ENCODE results near the gene DIABLO.
"Not testable (repeated sequence)": the region's sequence is repeated elsewhere in the genome, so short reads cannot be mapped to it uniquely, and the experiment has no call there.

DIABLO gene

DNA sequence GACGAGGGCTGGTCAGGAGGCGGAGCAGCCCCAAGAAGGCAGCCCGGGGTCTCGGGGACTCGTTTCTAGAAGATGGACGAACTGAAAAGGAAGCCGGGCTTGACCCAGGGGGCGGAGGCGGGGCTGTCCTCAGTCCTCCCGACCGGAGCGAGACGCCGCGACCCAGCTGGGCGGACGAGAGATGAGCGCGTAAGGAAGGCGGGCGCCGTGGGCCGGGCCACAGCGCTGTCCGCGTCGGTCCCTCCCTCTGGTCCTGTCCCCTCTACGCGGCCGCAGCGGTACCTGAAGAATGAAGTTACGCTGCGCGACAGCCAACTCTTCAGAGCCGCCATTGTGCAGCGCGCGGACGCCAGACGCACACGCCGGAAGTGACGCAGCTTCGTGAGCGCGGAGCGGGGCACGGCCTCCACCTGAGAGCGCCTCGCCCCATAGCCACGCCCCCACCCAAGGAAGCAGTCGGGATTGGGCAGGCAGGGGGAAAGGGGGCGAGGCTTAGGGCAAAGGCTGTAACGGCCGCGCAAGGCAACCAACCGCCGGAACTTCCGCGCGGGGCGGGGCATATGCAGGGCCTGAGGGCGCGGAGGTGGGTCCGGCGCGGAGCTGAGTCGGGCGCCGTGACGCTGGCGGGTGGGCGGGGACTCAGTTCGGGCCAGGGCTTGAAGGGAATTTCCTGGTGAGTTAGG, at the start of gene DIABLO:
Gene DIABLO, minus strand, starts transcription at position 370 of the 683 bp plus-strand sequence. Its CDS starts 38 bp downstream, at position 332.
- peak; percentile 98 for DNase-seq (ENCODE audit: low read depth)

DNA sequence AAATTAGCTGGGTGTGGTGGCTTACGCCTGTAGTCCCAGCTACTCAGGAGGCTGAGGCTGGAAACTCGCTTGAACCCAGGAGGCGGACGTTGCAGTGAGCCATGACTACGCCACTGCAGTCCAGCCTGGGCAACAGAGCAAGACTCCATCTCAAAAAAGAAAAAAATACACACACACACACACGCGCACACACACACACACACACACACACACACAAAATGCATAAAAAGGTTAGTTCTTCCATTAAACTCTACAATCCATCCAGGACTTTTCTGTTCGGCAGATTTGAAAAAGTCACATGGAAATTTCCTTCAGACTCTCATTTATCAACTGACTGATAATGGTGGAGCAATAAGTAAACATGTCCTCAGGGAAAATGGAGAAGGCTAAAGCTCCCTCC, 49.6 kb upstream of the DIABLO start:
- DNase-seq (ENCODE audit: low read depth): no peak

DNA sequence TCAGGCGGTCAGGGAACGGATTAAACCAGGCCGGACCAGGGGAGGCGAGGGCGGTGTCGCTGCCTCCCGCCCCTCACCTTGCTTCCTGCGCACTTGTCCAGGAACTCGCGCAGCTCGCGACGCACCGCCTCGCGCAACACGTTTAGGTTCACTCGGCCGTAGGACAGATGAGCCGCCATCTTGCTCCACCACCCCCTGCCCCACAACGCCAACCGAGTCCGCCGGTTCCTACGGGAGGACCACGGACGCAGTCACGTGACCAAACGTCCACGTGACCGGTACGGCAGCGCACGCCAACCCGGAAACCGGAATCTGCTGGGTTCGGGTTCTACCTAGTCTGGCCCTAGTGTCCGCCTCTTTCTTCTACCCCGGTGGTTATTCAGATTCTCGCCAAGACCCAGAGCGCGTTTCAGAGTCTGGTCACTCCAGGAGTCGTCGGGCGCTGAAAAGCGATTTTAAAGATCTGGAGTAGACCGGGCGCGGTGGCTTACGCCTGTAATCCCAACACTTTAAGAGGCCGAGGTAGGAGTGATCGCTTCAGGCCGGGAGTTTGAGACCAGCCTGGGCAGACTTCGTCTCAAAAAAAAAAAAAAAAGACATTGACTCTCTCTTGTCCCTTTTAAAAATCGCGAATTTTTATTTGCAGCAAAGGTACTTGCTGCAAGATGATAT, 40.5 kb upstream of the DIABLO start, which contains the start of gene VPS33A:
Gene VPS33A, minus strand, starts transcription at position 265 of the 672 bp plus-strand sequence. Its CDS starts 86 bp downstream, at position 179.
- peak; percentile 80 for DNase-seq (ENCODE audit: low read depth)

DNA sequence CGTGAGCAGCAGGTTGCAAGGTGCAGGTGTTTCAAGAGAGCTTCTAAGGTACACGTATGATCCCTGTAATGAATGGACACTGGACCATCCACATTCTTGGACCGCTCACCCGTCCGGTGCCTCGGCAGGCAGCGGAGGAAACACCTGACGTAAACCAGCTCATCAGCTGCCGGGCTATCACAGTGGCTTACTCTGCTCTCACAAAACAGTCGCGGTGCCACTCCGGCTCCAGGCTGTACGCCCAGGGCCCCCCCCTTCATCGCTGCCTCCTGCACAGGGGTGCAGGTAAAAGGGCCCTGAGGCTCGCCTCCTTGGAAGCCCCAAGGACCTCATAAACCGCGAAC, 40.0 kb upstream of the DIABLO start:
- DNase-seq (ENCODE audit: low read depth): peak; percentile 18

DNA sequence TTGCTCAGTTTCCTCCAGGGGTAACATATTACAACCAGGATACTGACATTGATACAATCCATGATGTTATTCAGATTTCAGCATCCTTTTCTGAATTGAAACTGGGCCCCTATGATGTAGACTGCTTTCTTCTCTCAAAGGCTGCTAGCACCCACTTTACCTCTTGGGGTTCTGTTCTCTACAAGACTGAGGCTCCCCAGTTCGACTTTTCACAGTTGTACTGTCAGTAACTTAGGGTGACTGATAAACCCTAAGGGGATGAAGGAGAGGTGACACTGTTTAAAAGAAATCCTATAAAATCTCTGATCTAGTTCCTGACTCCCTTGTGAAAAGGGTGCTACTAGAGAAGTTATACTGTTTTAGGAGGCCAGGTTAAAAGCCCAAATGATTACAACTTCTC, 39.6 kb upstream of the DIABLO start:
- no peak for DNase-seq (ENCODE audit: low read depth)

DNA sequence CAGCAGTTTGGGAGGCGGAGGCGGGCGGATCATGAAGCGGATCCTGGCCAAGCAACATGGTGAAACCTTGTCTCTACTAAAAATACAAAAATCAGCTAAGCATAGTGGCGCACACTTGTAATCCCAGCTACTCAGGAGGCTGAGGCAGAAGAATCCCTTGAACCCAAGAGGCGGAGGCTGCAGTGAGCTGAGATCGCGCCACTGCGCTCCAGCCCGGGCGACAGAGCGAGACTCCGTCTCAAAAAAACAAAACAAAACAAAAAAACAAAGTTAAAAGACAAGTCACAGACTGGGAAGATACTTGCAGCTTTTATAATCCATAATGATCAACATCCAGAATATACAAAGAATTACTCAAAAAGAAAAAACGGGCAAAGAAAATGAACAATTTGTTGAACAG, 34.9 kb upstream of the DIABLO start:
- DNase-seq (ENCODE audit: low read depth): not testable (repeated sequence)

DNA sequence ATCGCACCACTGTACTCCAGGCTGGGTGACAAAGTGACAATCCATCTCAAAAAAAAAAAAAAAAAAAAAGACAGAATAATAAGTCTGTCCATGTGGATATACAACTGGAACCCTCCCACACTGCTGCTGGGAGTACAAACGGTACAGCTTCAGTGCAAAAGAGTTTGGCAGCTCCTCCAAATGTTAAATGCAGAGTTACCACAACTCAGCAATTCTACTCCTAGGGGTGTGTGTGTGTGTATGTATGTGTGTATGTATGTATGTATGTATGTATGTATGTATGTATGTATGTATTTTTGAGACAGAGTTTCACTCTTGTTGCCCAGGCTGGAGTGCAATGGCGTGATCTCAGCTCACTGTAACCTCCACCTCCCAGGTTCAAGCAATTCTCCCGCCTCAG, 33.1 kb upstream of the DIABLO start:
- DNase-seq (ENCODE audit: low read depth): not testable (repeated sequence)

DNA sequence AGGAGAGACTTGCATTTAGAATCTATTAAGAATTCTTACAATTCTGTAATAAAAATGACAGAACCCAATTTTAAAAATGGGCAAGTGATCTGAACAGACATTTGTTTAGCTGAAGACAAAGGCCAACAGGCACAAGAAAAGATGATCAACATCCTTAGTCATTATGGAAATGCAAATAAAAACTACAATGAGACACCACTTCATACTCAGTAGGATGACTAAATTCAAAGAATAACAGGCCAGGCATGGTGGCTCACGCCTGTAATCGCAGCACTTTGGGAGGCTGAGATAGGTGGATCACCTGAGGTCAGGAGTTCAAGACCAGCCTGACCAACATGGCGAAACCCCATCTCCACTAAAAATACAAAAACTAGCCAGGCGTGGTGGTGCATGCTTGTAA, 32.6 kb upstream of the DIABLO start:
- not testable (repeated sequence) for DNase-seq (ENCODE audit: low read depth)

DNA sequence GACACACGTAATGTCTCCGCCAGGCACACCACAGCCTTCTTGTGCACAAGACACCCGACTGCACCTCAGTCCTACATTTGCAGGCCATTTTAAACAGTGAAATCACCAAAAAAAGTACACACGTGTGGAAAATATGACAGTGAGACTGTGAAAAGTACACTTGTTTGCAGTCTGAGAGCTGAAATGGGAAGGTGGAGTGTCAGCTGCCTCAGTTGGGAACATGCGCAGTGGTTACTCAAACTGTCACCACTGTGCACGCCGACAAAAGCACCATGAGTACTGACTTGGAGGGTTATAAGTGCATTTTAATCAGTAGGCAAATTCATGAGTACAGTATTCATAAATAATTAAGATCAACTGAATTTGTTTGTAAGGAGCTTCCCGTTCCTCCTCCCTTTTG, 24.7 kb upstream of the DIABLO start:
- DNase-seq (ENCODE audit: low read depth): no peak

DNA sequence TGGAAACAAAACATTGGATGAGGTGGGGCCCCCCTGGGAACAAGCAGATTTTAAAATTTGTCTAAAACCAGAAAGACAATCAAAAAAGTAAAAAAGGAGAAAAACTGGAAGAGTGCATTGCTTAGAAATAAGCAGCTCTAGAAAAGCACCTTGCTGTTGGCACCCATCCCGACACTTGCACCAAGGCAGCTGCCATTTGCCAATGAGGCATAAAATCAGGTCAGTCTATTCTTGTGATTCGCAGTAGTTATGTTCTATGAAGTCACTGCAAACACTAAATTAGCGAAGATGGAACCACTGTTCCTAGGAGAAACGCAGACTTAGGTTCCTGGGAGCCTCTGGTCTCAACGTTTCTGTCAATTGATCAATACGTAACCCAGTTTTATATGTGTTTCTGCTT, 24.2 kb upstream of the DIABLO start:
- DNase-seq (ENCODE audit: low read depth): no peak

DNA sequence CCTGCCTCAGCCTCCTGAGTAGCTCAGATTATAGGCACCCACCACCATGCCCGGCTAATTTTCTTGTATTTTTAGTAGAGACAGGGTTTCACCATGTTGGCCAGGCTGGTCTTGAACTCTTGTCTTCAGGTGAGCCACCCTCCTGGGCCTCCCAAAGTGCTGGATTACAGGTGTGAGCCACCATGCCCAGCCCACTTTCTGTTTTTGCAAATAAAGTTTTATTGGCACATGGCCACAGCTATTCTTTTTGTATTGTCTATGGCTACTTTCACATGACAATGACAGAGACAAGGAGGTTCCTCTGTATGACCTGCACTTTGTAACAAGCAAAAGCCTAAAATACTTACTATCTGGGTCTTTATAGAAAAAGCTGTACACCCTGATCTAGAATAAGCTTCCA, 19.7 kb upstream of the DIABLO start:
- DNase-seq (ENCODE audit: low read depth): no peak

DNA sequence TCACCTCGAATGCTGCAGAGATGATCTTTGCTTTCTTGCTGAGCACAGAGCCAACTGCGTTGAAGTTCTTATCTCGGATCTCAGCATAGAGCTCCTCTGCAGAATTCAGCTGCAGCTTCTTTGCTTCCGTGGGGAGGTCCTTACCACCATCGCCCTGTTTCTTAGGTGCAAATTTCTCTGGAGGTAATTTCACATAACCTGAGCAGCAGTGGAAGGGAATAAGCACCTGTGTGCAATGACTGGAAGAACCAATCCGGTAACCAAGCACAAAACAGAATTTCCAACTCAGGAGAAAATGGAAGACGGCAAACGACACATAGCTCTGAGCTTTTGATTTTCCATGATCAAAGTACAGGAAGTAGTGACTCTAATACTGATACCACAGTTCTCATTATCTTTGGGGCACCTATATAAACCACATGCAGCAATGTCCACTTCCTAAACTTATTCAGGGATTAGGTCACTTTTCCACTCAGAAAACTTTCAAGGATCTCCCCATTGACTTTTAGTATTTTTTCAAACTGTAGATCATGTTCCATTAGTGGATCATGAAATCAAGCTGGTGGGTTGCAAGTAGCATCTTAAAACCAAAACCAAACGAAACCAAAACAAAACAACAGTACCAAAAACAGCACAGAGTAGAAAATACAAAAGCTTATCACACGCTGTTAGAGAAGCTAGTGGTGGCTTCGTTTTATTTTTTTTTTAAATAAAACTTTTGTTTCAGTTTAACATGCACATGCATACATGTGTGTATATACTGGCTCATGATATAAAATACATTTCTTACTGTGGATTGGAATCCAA, 18.9 kb upstream of the DIABLO start:
- DNase-seq (ENCODE audit: low read depth): no peak

DNA sequence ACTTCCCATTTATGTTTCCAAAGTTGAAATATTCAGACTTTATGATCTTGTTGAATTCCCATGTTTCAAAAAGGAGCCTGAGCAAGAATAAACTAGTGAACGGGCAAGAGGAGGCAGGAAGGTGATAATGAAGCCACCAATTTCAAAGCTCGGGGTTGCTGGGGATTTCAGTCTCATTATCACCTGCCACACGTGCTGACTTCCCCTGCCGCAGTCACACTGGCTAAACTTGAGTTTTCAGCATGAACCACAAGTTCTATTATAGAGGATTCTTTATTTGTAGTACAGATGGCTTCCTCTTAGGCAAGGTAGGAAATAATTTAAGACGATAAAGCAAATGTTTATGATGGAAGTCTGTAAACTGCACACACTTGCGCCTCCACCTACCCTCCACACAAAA, 18.1 kb upstream of the DIABLO start:
- no peak for DNase-seq (ENCODE audit: low read depth)

DNA sequence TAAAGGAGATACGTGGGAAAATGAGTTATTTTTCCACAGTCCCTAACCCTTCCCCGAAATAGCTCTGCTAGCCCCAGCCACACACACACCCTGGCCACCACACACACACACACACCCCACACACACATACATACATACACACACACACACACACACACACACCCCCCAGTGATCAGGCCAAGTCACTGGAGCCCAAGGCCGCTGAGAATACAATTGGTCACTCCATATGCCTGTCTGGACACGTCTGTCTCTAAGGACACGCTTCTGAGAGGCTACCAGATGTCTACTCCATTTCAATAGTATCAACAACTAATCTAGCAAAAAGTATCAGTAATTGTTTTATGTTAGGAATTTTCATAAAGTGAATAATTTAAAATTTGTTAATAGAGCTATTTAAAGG, 13.0 kb upstream of the DIABLO start:
- no peak for DNase-seq (ENCODE audit: low read depth)

DNA sequence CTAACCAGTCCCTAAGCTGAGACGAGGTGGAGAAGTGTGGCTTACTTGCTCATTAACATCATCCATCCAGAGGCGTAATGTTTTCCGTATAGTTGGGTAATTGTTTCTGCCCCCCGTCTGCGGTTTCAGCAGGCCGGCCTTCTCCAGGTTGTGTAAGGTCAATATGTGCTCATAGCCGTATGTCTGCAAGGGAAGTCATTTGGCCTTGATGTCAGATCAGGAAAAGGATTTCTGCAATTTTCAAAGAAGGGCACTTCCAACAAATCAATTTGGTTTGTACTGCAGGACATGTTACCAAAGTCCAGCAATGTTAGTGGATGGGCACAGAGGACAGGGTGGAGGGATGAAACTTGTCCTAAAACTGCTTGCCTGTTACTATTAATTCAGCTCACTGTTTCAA, 9.9 kb upstream of the DIABLO start:
- no peak for DNase-seq (ENCODE audit: low read depth)

DNA sequence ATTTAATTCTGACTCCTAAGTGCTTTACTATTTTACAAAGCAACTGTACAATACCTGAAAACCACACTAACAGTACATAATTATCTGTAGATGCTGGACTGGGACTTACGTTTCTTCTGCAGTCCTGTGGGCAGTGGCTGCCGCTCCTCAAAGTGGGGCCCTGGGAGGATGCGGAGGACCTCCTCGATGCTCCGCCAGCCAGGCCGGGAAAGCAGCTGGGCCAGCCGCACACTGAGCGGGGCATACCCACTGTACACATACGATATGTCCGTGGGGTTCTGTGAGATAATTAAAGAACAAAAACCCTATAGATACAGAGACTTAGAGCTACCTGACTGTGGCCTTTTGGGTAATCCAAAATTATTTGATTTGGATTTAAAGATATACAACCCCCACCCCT, 6.8 kb upstream of the DIABLO start:
- no peak for DNase-seq (ENCODE audit: low read depth)

DNA sequence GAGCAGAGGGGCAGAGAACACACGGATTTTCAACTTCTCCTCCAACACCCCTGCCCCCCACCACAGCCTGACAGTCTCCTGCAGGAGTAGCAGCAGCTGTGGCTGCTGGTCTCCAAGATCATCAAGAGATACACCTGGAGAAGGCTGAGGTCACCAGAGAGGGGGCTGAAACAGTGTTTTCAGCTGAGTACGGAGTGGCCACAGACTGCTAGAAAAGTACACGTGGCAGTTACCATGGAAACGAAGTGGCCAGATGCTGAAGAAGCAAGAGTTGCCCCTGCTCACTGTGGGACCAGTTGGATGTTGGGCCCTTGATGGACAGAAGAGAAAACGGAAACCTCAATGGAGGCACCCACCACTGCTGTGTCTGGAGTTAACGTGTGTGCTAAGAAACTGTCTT, 4.9 kb upstream of the DIABLO start:
- no peak for DNase-seq (ENCODE audit: low read depth)

DNA sequence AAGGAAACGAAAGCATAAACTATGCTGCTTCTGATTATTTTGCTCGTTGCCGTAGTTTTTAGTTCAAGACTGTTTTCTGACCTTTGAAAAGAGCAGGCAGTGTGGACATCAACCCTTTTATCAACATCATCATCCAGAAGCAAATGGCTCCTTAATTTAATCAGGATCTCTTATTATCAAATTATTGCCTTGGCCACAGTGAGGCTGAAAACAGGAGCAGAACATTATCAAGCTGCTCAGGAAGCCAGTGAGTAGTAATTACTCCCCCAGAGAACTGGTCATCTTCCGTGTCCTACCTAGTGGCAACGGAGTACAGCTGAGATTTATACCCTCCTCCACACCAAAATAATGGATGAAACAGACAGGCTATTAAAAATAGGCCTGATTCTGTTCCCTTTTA, 2.2 kb upstream of the DIABLO start:
- DNase-seq (ENCODE audit: low read depth): no peak

DNA sequence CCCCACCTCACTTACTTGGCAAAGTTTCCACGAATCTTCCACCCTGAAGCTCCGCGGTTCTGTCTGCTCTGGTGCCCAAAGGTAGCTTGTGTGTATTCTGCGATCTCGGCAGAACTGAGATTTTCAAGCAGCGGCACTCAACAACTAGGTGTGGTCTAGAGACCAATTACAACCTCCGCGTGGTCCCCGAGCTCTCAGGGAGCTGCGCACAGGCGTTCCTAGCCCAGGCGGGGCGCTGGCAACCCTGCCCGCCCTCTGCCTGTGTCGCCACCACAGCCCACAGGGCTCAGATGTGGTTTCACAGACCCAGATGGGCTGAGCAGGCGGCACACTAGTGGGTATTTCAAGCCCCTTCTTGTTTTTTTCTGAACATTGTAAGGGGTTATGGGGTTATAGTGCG, 1.5 kb upstream of the DIABLO start:
- DNase-seq (ENCODE audit: low read depth): peak; percentile 20

DNA sequence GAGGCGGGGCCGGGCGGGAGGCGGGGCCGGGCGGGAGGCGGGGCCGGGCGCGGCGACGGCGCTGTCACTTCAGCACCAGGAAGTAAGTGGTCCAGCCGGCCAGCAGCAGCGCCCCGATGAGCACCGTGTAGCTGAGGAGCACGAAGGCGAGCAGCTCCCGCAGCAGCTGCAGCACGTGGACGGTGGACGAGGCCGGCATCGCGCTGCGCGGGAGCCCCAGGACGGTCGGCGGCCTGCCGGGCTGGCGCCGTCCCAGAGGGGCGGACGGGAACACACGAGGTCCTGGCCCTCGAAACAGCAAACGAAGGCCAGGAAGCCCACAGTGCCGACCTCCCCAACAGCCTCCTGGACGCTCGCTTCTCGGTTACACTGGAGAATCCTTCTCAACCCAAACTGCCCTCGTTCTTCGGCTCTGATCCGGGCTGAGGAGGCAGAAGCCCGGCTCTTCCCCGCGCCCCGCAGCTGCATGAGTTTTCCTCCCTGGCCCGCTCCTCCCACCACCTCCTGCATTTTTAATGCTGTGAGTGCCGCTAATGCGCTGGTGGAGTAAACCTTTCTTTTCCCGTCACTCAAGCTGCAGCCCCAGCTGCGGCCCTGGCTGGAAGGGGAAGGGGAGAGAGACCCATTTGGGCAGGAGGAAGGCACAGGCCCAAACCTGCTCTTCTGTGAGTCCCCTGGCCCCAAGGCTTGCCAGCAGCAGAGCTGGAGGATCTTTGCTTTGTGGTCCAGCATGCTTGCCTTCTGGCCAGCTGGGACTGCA, 694 bp upstream of the DIABLO start:
- DNase-seq (ENCODE audit: low read depth): no peak

DNA sequence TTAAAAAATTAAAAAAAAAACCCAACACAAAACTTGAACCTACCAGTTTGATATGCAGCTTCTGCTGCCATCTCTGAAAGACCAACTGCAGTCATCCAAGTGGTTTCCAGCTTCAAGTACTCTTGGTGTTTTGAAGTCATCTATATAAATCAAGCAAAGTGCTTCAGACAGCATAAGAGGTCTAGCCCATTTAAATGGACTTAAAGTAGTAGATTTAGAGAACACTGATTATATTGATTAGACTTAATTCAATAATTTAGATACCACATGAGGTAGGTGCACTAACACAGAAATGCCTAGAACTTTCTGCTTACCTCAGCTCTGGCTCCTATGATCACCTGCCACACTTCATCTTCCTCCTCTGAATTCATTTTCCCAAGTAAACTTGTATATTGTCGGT, 9.4 kb downstream of the DIABLO start:
- no peak for DNase-seq (ENCODE audit: low read depth)

DNA sequence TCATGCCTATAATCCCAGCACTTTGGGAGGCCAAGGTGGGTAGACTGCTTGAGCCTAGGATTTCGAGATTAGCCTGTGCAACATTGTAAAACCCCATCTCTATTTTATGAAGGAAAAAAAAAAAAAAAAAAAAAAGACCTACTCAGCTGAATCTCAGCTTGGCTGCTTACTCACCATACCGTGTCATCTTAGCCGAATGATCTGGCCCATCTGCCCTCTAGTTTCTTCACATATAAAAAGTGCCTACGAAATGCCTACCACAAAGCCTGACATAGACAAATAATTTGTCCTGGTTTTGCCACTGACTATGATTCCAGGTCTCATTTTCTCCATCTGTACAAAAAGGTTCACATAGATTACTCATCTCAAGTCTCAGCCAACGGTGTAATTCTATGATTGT, 10.1 kb downstream of the DIABLO start:
- DNase-seq (ENCODE audit: low read depth): no peak
